Stimulated activated CD4-positive, alpha-beta T cell treated with anti-CD3 and anti-CD28 coated beads, Interleukin-12 subunit alpha, Interleukin-12 subunit beta, amount 100 ng/mL, for 4 hours (primary cell): ENCODE measurements around the gene WDR5.

ENCODE experiments used
- DNase-seq: peaks from one replicate; pipeline ENCODE4 v3.0.0-alpha.2; 2020

Gene WDR5

DNA sequence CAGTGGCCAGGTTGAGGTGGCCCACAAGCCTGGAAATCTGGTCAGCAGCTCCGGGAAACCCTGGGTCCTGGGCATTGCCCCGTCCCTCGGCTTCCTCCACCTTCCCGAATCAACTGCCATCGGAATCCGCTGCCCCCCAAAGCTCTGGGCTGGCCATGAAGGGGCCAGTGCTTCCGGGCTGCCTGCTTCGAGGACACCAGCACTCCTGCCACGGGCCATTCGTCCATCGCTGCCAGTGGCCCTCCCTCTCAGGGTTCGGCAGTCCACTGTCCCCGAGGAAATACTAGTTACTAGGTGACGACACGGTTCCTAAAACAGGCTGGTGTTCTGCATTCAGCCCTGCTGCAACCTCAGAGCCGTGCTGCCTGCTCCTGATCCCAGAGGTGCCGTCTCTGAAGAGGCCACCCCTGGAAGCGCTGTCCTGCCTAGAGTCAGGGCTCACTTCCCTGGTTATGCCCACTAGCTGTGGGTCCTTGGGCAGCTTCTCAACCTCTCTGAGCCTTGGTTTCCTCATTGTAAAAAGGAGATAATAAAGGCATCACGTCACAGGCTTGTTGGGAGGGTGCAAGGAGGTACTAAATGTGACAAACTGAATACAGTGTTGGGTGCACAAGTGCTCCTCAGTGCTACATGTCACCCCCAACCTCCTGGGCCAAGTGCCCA, 3.5 kb upstream of the WDR5 start:
- no peak for DNase-seq

- DNase-seq, result no peak
Measured at GRCh38 chr9:134134949-134135342, 936 bp upstream of the WDR5 start.

DNA sequence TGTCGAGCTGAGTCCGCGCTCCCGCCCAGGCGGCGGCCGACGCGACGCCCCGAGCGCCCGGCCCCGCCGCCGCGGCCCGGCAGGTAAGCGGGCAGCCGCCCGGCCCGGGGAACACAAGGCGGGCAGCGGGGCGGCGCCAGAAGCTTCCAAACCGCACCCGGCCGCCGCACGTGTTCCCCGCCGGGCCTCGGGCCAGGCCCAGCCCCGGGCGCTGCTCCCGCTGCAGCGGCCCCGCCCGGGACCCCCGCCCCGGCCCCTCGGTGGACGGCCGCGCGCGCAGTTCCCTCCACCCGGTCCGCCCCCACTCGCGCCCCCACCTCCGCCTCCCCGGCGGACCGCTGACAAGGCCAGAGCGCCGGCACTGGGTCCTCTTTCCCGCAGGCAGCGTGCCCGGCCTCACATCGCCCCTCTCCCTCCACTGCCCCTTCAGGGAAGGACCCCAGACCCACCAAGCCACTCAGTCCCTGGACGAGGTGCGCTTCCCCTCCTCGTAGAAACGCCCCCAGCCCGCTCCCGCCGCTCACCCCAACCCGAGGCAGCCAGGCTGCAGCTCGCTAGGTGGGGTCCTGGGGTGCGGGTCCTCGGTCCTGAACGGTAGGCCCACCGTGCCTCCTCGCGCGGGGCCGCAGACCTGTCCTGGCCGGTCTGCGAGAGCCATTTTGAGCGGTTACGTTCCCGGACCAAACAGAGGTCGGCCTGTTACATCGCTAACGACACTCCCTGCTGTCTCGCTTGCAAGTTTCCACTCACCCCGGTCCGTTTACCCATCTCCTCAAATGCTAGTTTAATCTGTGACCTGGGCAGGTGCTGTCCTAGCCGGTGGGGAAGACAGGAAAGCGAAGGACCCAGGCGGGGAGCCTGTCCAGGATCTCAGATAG, 475 bp downstream of the WDR5 start:
- peak; percentile 22 for DNase-seq

DNA sequence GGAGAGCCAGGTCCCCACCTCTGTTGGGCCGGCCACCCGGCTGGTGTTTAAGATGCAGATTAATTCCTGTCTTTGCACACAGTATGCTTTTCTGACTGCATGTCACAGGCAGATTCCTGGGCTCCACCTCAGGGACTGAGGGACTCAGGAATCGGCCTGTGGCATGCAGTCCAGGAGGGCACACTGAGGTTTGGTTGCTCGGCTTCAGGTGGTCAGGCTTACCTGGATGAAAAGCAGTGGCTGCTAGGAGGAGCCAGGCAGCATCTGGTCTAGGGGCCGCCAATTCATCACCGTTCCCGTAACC, 1.1 kb downstream of the WDR5 start:
- DNase-seq, result no peak

GRCh38 chr9:134138292-134138691, 2.4 kb downstream of the WDR5 start:
- no peak for DNase-seq

- no peak for DNase-seq
Measured at GRCh38 chr9:134139081-134139480, 3.2 kb downstream of the WDR5 start.

GRCh38 chr9:134141906-134142305, 6.0 kb downstream of the WDR5 start:
- no peak for DNase-seq

DNA sequence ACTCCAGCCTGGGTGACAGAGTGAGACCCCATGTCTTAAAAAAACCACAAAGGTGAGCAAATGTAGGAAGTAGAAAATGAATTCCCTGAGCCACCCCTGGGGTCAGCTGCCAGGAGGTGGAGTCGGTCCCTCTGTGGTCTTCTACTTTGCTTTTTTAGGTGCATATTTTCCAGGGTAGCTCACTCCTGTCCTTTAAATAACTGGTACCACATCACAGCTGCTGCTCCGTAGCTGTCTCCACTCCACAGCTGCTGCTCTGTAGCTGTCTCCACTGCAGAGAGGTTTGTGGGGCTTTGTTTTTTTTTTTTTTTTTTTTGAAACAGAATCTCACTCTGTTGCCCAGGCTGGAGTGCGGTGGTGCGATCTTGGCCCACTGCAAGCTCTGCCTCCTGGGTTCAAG, 8.9 kb downstream of the WDR5 start:
- no peak for DNase-seq

DNA sequence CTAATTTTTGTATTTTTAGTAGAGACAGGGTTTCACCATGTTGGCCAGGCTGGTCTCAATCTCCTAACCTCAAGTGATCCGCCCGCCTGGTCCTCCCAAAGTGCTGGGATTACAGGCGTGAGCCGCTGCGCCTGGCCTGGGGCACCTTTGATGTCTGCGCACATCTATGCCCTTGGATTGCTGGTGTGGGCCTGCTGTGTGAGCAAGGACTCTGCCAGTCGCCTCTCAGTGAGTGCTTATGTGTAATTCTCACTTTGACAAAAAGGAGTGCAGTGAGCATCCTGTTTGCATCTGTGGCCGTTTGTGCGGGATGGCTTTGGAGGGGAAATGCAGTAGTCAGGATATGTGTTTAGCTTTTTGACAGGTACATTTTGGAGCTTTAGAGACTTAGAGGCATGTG, 9.4 kb downstream of the WDR5 start:
- DNase-seq, result no peak

- DNase-seq, result no peak
Measured at GRCh38 chr9:134146774-134147493, 11.1 kb downstream of the WDR5 start.

DNA sequence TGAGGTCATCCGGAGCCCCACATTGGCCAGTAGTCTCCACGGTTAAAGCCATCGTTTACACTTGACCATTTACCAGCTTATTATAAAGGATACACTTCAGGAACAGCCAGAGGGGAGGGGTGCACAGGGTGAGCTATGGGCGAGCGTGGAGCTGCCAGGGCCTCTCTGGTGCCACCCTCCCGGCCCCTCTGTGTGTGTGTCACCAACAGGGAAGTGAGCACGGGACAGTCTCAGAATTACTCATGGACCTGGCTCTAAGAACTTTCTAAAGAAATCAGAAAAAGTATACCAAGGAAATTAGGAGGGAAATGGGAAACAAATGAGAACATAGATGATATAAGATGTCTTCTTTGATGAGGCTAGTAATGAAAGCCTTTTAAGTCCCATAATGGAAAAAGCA, 13.5 kb downstream of the WDR5 start:
- DNase-seq, result no peak

GRCh38 chr9:134150557-134151214, 14.8 kb downstream of the WDR5 start:
- no peak for DNase-seq

- DNase-seq, result no peak
Measured at GRCh38 chr9:134152022-134152448, 16.2 kb downstream of the WDR5 start.

- DNase-seq, result no peak
Measured at GRCh38 chr9:134152488-134152887, 16.6 kb downstream of the WDR5 start.

DNA sequence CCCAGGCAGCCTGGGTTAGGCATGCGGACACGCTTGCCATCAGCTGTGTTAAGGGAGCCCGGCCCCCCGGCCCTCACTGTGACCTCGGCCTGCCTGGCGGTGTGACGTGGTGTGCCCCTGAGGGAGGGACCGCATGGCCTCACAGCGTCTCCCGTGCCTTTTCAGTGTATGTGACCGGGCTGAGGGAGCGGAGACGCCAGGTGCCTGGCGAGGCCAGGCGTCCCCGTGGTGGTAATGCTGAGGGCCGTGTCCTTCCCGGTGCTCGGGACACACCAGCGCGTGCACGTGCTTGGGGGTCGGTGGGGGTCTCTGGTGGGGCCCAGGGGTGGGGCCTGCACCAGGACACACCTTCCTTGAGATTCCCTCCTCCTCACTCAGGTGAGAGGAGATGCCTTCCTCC, 17.6 kb downstream of the WDR5 start:
- DNase-seq, result no peak

DNA sequence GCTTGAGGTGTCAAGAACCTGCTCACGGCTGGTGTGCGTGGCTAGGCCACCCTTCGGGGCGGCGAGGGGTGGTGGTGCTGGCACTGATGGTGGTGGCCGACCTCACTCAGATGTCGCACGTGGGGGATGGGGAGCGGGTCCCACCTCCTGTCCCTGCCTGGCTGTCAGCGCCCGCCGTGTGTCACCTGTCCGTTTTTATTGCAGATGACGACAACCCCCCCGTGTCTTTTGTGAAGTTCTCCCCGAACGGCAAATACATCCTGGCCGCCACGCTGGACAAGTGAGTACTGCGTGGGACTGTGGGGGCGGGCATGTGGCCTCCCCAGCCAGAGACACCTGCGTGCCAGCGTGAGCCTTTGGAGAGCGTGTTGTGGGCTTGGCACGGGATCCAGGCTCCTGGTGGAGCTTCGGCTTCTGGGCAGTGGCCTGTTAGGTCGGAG, 18.4 kb downstream of the WDR5 start:
- no peak for DNase-seq

DNA sequence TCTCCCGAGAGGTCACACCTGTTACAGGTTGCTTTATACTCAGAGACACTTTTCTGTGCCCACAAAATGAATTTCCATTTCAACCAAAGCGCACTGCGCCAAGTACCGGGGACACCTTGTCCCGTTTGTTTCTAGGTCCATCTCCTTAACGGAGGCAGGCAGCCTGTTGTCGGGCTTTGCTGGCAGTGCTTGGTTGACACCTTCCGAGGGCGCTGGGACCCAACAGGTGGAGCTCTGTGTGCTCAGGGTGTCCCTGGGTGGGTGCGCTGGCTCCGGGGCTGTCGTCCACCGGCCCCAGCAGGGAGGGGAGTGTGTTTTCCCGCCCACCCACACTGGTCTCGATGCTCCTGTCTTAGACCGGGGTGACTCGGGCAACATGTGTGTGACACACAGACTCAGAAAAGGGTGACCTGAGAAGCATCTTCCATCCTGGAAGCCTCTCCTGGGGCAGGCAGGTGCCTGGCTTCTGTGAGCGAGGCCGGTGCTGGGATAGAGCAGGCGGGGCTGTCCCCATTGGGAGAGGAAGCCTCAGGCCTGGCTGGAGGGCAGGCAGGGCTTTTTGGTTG, 20.0 kb downstream of the WDR5 start:
- DNase-seq, result no peak

GRCh38 chr9:134156564-134157377, 20.9 kb downstream of the WDR5 start:
- DNase-seq, result no peak

DNA sequence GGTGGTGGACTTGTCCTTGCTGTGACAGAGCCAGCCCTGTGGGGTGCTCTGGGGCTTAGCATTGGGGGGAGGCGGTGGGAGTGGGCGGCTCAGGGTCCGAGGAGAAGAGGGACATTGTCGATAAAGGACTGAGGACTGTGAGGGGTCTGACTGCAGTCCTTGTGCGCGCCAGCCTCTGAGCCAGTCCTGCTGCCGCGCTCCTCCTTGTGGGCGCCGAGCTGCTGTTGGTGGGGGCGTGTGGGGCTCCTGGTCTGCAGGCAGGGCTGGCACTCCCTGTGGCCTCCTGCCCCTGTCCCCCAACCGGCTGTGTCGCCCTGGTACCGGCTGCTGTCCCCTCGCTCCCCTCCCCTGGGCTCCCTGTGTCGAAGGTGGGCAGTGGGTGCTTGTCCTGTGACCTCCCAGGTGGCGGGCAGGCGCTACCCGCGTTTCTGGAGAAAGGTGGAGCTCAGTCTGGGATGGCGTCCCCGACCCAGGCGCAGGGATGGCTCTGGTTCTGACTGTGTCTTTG, 21.6 kb downstream of the WDR5 start:
- DNase-seq, result no peak

DNA sequence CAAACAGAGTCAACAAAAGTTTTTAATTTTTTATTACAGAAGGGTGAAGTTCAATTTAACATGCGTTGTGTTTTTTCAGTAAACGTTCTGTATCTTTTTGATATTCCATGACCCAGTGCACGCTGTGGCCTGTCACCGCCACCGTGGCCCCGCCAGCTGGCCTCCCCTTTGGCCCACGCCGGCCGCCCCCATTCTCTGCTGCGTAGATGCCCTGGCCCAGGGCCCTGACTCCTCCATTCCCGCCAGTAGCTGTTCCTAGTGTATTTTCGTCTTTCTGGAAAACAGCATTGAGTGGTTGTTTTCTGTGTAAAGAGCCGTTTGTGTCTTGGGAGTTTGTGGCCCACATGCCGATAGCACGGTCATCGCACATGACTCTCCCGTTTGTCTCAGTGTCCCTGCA, 22.4 kb downstream of the WDR5 start:
- no peak for DNase-seq

DNA sequence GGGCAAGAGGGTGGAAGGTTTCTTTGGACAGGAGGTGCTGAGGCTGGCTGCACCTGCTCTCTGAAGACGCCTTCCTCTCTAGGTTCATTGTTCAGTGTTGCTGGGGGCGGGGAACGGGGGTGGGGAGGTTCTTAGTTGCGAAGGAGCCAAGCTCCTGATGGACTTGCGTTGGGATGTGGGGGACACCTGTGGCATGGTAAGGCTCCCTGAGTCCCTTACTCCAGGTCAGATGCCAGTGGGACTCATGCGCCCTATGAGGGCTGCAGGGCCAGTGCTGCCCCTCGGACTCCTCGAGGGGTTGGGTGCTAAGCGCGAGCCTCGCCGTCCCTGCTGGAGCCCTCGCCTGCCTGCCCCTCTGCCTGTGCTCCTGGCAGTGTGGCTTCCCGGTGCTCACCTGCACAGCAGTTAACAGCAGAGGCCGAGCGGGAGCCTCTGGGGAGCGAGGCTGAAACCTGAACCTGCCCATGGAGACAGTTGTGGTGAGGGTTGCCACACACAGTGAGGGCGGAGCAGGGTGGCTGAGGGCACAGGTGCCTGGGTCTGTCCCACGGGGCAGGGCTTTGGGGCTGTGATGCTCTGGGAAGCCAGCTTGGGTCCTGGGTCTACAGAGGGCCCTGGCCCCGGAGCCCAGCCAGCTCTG, 23.0 kb downstream of the WDR5 start:
- DNase-seq, result no peak
